Body of pancreas (tissue), 4 donors: ENCODE results near the gene EIF2A. TPM values are rescaled to one million over a fixed set of nuclear protein-coding genes. Genes with fewer than 3 reads are reported as not detected.
"Not testable (repeated sequence)": the region's sequence is repeated elsewhere in the genome, so short reads cannot be mapped to it uniquely, and the experiment has no call there.

Experiments
- ATAC-seq: fragments of 150-250 bp; one replicate; pipeline ENCODE4 v1.9.1; 2016
- DNase-seq, 4 donors: peaks; one replicate each; pipeline ENCODE4 v3.0.0-alpha.2; 2019
- H3K27ac ChIP-seq, 4 donors: fragments of 200-600 bp; sonication (generic); 1 replicate in 3 of 4; 2 replicates in 1 of 4; pipeline versions ENCODE4 v1.5.1 to v1.6.1; 2016 to 2019; ENCODE audit warnings: mild to moderate bottlenecking in 1 of 4, mixed read lengths in 1 of 4, moderate library complexity in 1 of 4
- H3K27me3 ChIP-seq, 2 donors: fragments of 200-600 bp; sonication (generic); one replicate each; pipeline ENCODE4 v1.6.0; 2016; ENCODE audit warnings: mild to moderate bottlenecking in 1 of 2
- H3K36me3 ChIP-seq, 2 donors: fragments of 200-600 bp; sonication (generic); replicated peaks in 1 of 2; 2 replicates each; pipeline ENCODE4 v1.5.1; 2016; ENCODE audit warnings: low read depth in 2 of 2; ENCODE audit not compliant: insufficient read depth in 1 of 2
- H3K4me1 ChIP-seq: fragments of 200-600 bp; sonication (generic); one replicate; pipeline ENCODE4 v1.6.0; 2016
- H3K4me3 ChIP-seq, 2 donors: fragments of 200-600 bp; sonication (generic); 1 replicate in 1 of 2; 2 replicates in 1 of 2; pipeline ENCODE4 v1.5.1; 2016 to 2019
- H3K9me3 ChIP-seq, 3 donors: fragments of 200-600 bp; sonication (generic); 1 replicate in 2 of 3; 2 replicates in 1 of 3; pipeline ENCODE4 v1.5.1; 2016
- POLR2A ChIP-seq, 3 donors: fragments of 450-650 bp; IDR thresholded peaks; one replicate each; pipeline ENCODE4 v1.6.1; 2016; ENCODE audit warnings: antibody characterized with exemption in 3 of 3, mild to moderate bottlenecking in 2 of 3
- WGBS, 2 donors: methylation state at CpG; one replicate each; pipeline ENCODE4 v1.1.5; 2017; 5-methylcytosine and 5-hydroxymethylcytosine counted together
- intact Hi-C: fragments of 100-400 bp; cut with DNase I; formaldehyde crosslinking; loops from one replicate; pipeline ENCODE4 v1.15.1; 2023
- total RNA-seq, 2 donors: library from RNA; depleted of rRNA; stranded (reverse); fragments of >200 nt; gene quantifications; one replicate each; pipeline ENCODE4 v1.1.0, GENCODE V29; 2016
- TF ChIP-seq, protein P1 (sequence below), 7 experiments: fragments of 450-650 bp in 4 of 7; fragments of 200-600 bp in 3 of 7; sonication (generic) in 3 of 7; IDR thresholded peaks; one replicate each; pipeline ENCODE4 v1.5.1; 2016 to 2019; ENCODE audit warnings: antibody characterized with exemption in 7 of 7

Gene EIF2A
- total RNA-seq, 2 donors from 2014 or later = 58.7 to 126 TPM

DNA sequence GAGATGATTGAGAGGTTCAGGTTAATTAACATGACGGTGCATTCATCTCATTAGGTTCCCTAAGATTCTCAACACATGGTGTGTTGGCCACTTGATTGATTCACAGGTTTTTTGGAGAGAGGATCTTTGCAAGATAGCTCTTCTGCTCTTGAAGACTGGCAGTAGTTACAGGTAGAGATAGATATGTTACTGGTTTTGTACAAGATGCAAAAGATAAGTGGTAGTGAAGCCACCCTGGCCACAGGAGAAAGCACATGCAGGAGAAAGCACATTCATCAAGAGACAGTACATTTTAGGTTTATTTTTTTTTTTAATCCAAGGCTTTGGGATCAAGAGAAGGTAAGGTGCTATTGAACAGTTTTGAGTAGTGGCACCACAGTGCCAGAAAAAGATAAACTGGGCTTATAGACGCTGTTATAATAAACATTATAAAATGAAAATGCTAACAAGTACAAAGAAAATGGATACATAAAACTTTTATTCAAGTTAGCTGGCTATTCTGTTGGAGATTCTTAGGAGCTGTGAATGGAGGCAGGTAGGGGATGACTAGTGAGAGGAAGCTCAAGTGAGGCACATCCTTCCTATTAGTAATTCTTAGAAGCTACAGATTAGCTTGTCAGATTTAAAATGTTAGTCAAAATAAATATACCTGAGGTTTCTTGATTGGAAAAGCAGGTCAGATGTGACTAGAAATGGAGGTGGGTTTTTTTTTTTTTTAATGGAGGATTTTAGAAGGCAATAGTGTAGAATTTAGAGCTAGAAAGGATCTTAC lies 67.3 kb downstream of the EIF2A start:
- intact Hi-C loops = no loop called here
- H3K9me3 ChIP-seq = no peaks in the 10 kb centered on the region
- TF ChIP-seq, protein P1, sequence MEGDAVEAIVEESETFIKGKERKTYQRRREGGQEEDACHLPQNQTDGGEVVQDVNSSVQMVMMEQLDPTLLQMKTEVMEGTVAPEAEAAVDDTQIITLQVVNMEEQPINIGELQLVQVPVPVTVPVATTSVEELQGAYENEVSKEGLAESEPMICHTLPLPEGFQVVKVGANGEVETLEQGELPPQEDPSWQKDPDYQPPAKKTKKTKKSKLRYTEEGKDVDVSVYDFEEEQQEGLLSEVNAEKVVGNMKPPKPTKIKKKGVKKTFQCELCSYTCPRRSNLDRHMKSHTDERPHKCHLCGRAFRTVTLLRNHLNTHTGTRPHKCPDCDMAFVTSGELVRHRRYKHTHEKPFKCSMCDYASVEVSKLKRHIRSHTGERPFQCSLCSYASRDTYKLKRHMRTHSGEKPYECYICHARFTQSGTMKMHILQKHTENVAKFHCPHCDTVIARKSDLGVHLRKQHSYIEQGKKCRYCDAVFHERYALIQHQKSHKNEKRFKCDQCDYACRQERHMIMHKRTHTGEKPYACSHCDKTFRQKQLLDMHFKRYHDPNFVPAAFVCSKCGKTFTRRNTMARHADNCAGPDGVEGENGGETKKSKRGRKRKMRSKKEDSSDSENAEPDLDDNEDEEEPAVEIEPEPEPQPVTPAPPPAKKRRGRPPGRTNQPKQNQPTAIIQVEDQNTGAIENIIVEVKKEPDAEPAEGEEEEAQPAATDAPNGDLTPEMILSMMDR (IDR thresholded peaks at IDR 0.05) = no peak
- TF ChIP-seq POLR2A (IDR thresholded peaks at IDR 0.05) = no peak
- H3K4me3 ChIP-seq = no peak overlapping the region
- no peaks in the 10 kb centered on the region for H3K36me3 ChIP-seq
- H3K4me1 ChIP-seq = peaks cover 16% of the 10 kb centered on the region
- DNase-seq (no peak), ATAC-seq (no peak)
- WGBS, 2 donors = 93 to 95% methylated on average over 2 of the region's 2 CpGs
- no peaks in the 10 kb centered on the region for H3K27me3 ChIP-seq
- H3K27ac ChIP-seq = no peak overlapping the region

DNA sequence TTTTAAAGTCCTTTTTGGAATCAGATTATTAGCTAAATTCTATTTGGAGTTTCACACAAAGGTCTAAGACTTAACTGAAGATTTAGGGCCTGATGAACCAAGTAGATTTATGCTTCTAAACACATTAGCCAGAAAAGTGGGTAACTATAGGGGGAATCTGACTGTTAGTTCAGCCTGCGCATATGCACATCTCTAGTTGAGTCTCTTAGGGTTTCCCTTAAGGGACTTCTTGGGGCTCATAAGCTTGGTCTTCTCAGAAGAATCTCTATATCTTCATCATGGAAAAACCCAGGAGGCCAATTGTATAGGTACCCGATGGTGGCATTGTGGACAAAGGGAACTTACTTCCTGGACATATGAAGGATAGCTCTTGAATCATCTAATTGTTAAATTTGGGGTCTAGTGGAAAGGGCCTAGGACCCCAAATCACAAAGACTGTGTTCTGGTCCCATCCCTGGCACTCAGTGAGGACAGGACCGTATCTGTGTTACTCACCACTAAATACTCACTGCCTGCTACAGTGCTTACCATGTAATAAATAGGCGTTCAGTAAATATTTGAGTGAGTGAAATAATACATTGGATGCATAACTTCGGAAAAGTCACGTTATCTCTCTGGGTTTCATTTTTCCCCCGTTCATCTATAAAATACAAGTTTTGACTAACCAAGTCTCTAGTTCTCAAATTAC lies 73.6 kb downstream of the EIF2A start:
- Histone ChIP-seq H3K27ac (no peak overlapping the region), H3K4me3 (no peak overlapping the region), H3K4me1 (no peaks in the 10 kb centered on the region), H3K36me3 (no peaks in the 10 kb centered on the region), H3K27me3 (no peaks in the 10 kb centered on the region), H3K9me3 (no peaks in the 10 kb centered on the region)
- 74 to 86% methylated on average over 7 of the region's 7 CpGs for WGBS, 2 donors
- no peak for ATAC-seq
- no peak for DNase-seq
- intact Hi-C loops = no loop called here
- no peak for TF ChIP-seq POLR2A (IDR thresholded peaks at IDR 0.05)
- TF ChIP-seq, protein P1 (IDR thresholded peaks at IDR 0.05) = no peak

DNA sequence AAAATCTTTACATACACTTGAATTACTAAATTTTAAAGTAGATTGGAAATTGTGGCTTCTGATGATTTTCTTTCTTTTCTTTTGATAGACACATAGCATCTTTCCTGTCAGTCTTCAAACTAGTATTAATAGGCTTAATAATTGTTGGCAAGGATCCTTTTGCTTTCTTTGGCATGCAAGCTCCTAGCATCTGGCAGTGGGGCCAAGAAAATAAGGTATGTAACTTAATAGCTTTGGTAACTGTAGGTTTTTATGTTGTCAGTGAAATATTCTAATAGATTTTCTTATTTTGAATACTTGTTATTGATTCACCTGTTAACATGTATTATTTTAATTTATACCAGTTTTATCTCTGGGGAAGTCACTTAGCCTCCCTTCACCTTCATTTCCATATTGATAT lies 76.4 kb downstream of the EIF2A start:
- ATAC-seq, intact Hi-C loops: not testable (repeated sequence)

DNA sequence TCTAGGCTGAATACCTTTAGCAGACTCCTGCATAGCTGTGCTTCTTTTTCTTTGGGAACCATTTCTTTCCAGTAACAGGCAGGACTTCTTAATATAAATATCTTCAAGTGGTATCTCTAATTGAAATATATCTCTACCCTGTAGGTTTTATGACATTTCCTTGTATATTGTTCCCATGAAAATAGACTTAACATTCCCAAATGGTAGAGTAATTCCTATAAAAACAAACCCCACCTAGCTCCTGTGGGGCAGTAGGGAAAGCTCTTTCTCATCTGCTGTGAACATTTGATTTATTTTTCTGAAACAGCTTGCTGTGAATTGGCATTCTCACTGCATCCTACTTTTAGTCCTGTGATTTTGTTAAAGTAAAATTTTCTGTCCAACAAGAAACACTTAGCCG lies 77.4 kb downstream of the EIF2A start:
- TF ChIP-seq, protein P1 (IDR thresholded peaks at IDR 0.05) = no peak
- TF ChIP-seq POLR2A (IDR thresholded peaks at IDR 0.05) = no peak
- Histone ChIP-seq H3K4me3 (no peak overlapping the region), H3K4me1 (no peaks in the 10 kb centered on the region), H3K9me3 (no peaks in the 10 kb centered on the region), H3K27me3 (no peaks in the 10 kb centered on the region), H3K36me3 (peaks cover 3 to 16% of the 10 kb centered on the region in 2 donors), H3K27ac (no peak overlapping the region)
- intact Hi-C loops = no loop called here
- DNase-seq (no peak), ATAC-seq (no peak)
- 100% methylated on average over 1 of the region's 1 CpG for WGBS, 2 donors

More for the DNA sequence above, 76.4 kb downstream of the EIF2A start:
- H3K4me1 ChIP-seq, H3K9me3 ChIP-seq, H3K27ac ChIP-seq, H3K27me3 ChIP-seq, DNase-seq, H3K4me3 ChIP-seq: not testable (repeated sequence)
- H3K36me3 ChIP-seq = peaks cover 3 to 16% of the 10 kb centered on the region in 2 donors

DNA sequence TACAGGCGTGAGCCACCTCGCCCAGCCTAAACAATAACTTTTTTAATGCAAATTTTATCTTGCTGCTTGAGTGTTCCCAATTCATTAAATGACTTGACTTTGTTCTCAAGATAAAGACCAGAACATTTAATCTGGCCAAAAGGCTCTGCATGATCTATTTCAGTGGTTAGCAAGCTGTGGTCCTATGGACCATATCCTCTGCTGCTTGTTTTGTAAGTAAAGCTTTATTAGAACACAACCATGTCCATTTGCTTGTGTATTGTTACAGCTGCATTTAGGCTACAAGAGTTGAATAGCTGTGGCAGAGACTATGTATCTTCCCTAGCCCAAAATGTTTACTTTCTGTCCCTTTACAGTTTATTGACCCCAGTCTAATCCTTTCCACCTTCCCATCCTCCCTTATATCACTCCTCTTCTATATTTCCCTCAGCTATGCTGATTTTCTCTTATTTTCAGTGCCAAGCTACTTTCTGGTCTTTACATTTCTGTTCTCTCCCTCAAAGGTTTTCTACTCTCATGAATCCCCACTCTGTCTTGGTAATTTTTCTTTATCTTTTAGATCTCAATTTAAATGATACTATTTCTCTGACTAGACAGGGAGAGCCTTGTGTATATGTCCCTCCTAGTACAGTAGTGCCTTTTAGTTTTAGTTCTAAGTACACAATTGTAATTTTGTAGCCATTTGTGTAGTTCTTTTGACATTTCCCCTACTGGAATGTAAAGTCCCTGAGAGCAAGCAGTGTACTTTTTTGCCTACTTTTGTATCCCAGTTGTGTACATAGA lies 79.8 kb downstream of the EIF2A start:
- WGBS, 2 donors = 100% methylated on average over 2 of the region's 2 CpGs
- Histone ChIP-seq H3K9me3 (no peaks in the 10 kb centered on the region), H3K4me3 (no peak overlapping the region), H3K36me3 (peaks cover 3 to 16% of the 10 kb centered on the region in 2 donors), H3K27me3 (no peaks in the 10 kb centered on the region), H3K4me1 (no peaks in the 10 kb centered on the region), H3K27ac (no peak overlapping the region)
- no peak for DNase-seq
- intact Hi-C loops = no loop called here
- no peak for ATAC-seq
- TF ChIP-seq, protein P1 (IDR thresholded peaks at IDR 0.05) = no peak
- no peak for TF ChIP-seq POLR2A (IDR thresholded peaks at IDR 0.05)
